Measurements from ENCODE around the gene PHF2. TPM values are rescaled to one million over a fixed set of nuclear protein-coding genes. Genes with fewer than 3 reads are reported as not detected.

The PHF2 gene
- polyA plus RNA-seq, 1 of the 3 experiments (the other 2 are of a cell fraction): 11.2 TPM

GRCh38 chr9:93578844-93579243, 2.5 kb downstream of the PHF2 start:
- Histone ChIP-seq H3K4me2 (no peak overlapping the region), H3K36me3 (replicated peaks in 1 of 2; ENCODE audit: control insufficient read depth in 1 of 2, insufficient read depth in 2 of 2, low read length in 1 of 2) (no peaks in the 10 kb centered on the region)
- WGBS (ENCODE audit: low lambda C conversion rate): 73% methylated on average over 5 of the region's 5 CpGs

More at GRCh38 chr9:93578844-93579243, 2.5 kb downstream of the PHF2 start:
- Histone ChIP-seq H3K27me3 (ENCODE audit: insufficient read depth) (no peaks in the 10 kb centered on the region), H3K9me2 (no peaks in the 10 kb centered on the region), H4K20me1 (ENCODE audit: insufficient read depth) (peaks cover 17% of the 10 kb centered on the region; the same call in 1 of the 2 replicates), H3K4me1 (ENCODE audit: control insufficient read depth in 1 of 2, insufficient read depth in 2 of 2, low read depth in 1 of 2, low read length in 1 of 2) (peaks cover 0 to 18% of the 10 kb centered on the region in 2 experiments; a peak in 3 of 4 replicates), H3K27ac (ENCODE audit: low read depth in 2 of 2, low read length in 1 of 2) (no peak overlapping the region), H3K9ac (no peak overlapping the region), H3K4me3 (ENCODE audit: low read depth in 2 of 2, low read length in 1 of 2) (no peak overlapping the region), H3K79me2 (ENCODE audit: insufficient read depth) (peaks cover 81% of the 10 kb centered on the region), H3F3A (replicated peaks; ENCODE audit: insufficient read depth) (no peaks in the 10 kb centered on the region), H3K9me3 (no peaks in the 10 kb centered on the region), H2AFZ (ENCODE audit: low read depth) (no peak overlapping the region)
- TF ChIP-seq ELF1 (IDR thresholded peaks at IDR 0.05) (no peak), NFIC (IDR thresholded peaks at IDR 0.05; ENCODE audit: borderline replicate concordance) (no peak), FOSL2 (IDR thresholded peaks at IDR 0.05; ENCODE audit: borderline replicate concordance, low read depth) (no peak), POLR2AphosphoS5 (IDR thresholded peaks at IDR 0.05; ENCODE audit: low read depth, low read length) (no peak), CTCF (IDR thresholded peaks at IDR 0.05) (no peak), TEAD4 (IDR thresholded peaks at IDR 0.05; ENCODE audit: borderline replicate concordance, insufficient read depth) (no peak), MXI1 (IDR thresholded peaks at IDR 0.05; ENCODE audit: low read depth, low read length) (no peak), RCOR1 (IDR thresholded peaks at IDR 0.05; ENCODE audit: low read length) (no peak), TAF1 (IDR thresholded peaks at IDR 0.05; ENCODE audit: borderline replicate concordance, low read depth, low read length) (no peak), PBX3 (IDR thresholded peaks at IDR 0.05) (no peak), IRF3 (IDR thresholded peaks at IDR 0.05; ENCODE audit: low read depth, low read length) (no peak)
- DNase-seq: no peak
- POLR2A ChIA-PET: no interaction called here
- CTCF ChIA-PET: interaction anchor here (0.7 to 1.0 kb wide), 3 partner anchors 9 to 114 kb away, joined by 3 to 4 read pairs (median 3); no protein-coding TSS in a partner anchor

All from SK-N-SH (cell line).